ENCODE measurements around the gene KIF12.

The KIF12 gene

DNA sequence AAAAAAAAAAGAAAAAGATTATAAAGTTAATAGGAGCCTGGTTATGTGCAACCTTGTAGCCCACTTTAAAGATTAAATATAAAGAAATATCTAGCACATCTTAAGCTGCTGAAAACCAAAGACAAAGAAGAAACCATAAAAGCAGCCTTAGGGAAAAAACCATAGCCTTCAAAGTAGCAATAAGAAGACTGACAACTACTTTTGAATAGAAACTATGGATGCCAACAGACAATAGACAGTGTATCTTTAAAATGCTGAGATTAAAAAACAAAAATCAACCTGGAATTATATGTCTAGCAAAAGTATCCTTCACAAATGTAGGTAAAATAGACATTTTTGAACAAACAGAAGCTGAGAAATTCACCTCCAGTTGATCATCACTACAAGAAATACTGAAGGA lies 3.4 kb upstream of the KIF12 start:
- no peak for DNase-seq

DNA sequence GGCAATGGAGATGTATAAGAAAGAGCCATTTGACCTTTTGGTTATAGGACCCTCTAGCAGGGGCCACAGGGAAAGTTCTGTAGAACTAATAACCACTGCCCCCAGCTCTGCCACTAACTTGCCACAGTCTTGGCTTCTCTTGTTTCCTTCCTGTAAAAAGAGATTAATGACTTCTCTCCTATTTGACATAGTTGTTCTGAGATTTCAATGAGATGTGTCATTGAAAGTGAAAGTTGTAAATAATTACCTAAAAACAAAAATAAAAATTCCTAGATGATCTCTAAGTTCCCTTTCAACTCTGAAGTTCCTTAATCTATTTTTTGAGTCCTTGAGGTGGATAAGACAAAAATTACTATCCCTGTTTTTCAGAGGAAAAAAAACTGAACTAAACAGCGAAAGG lies 1.4 kb upstream of the KIF12 start:
- no peak for DNase-seq

DNA sequence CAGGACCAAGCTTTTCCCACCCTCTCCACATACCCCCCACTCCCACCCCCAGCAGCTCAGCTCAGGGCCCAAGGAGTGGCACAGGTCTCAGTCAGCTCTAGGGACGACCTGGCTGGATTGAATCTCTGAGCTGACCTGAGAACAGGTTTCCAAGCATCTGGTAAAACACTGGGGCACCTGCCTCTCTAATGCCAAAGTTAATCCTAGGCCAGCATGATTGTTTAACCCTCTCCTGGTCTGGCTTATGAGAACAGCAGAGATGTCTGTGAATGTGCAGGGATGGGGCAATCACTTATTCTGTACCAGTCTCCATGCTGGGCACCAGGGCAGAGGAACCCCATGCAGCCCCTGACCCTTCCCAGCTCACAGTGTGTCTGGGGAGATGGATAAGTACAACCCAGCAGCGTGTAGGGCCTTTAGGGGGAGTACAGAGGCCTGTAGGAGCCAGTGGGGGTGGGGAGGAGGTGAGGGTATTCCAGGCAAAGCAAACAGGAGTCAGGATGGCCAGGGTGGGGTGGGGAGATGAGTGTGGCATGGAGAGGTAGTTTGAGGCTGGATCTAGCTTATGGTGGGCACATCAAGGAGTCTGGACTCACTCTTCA lies 678 bp upstream of the KIF12 start:
- DNase-seq = no peak

DNA sequence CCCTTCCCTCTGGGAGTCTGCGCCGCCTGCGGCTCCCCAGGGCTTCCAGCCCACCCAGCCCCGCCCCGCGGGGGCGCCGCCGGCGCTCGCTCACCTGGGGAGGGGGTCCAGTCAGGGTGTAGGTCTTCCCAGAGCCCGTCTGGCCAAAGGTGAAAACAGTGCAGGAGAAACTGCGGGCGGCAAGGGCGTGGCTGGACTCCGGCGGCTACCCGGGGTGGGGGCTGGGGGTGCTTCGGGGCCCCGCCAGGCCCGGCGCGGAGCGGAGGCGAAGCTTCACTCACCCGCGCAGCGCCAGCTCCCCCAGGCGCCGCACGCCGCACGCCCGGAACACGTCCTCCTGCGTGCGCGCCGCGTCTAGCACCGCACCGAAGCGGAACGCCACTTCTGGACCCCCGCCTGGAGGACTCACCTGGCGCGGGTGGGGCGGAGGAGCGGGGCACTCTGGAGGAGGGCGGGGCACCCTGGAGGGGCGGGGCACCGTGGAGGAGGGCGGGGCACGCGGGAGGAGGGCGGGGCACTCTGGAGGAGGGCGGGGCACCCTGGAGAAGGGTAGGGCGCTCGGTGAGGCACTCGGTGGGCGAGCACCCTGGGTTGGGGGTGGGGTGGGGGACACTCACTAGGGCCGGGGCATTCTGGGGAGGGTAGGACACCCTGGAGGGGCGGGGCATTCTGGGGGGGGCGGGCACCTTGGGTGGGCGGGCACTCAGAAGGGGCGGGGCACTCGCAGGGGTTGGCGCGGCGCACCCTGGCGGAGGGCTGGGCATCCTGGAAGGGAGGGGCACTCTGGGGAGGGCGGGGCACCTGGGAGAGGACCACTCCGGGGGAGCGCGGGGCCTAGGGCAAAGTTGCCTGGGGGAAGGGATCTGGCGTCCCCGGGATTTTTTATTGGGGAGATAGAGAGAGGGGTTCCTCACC lies 814 bp downstream of the KIF12 start:
- DNase-seq = no peak

DNA sequence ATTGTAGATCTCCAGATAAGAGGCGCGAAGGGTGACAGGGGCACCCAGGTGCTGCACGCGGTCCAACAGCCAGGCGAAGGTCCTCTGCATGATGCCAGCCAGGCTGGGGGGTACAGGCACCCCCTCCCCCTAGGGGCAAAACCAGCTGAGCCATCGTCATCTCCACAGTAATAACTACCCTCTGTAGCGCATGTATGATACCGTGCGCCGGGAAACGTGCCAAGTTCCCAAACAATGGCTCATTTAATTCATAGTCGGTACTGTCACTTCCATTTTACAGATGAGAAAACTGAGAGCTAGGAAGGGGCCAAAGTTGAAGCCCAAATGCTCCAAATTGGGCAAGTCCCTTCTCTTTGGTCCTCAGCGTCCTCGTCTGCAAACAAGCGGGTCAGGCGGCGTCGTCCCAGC lies 1.5 kb downstream of the KIF12 start:
- DNase-seq = no peak

DNA sequence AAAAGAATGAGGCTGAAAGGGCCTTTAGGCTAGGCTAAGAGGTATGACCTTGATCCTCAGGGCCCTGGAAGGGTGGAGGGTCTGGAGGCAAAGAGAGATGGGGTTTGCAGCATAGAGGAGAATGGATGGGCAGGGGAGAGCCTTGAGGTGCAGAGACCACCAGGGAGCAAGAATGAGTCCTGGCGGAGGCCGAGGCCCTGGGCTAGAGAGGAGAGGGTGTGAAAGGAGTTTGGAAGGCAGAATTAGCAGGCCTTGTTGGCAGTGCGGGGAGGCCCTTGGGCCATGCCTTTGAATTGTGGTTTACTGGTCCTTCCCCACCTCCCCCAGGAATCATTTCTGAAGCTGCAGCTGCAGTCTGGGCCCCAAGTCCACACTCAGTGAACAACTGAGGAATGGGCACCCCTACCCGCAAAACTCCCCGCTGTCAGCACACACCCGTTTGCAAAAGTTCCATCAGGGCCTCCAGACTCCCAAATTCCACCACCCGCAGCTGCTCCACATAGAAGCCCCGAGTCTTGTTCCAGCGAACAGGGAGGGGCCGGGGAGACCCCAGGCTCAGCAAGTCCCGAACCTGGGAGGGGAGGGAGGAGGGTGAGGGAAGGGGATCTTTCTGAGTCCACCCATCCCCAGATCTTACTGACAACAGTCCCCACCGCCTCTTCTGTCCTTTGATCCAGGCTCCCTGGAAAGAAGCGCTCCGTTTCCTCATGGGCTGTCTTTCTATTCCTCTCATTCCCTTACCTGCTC lies 2.1 kb downstream of the KIF12 start:
- no peak for DNase-seq

DNA sequence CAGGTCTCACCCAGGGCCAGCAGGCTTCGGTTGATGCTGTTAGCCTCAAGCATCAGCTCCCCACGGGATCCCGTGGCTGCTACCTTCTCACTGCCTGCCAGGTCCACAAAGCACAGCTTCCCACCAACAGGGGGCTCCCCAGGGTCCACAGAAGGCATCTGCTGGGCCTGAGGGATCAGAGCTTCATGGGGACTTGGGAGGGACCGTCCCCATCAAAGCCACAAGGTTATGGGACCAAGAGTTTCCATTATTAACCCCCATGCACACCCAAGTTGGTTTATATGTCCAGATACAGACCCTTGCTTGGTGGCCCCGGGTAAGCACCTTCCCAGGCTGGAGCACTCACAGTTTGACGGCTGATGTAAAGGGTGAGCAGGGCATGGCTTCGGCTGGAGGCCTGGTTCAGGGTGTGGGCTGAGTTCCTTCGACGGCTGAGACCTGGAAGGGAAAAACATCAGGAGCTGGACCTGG lies 3.0 kb downstream of the KIF12 start:
- no peak for DNase-seq

DNA sequence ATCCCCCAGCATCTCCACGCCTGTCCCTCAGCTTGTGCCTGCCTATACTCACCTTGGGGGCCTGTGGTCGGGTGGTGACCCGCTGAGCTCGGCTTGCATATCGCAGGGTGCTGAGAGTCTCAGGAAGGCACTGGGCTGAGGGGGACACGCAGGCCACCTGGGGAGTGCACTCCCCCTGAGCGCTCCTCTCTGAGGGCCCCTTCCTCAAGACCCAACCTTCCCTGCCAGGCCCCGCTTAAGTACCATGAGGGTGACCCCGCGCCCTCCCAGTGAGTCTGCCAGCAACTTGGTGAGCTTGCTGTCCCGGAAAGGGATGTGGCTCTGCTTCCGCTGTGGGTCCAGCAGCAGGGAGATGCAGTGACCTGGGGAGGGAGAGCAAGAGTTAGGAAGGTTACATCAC lies 4.1 kb downstream of the KIF12 start:
- DNase-seq = no peak

DNA sequence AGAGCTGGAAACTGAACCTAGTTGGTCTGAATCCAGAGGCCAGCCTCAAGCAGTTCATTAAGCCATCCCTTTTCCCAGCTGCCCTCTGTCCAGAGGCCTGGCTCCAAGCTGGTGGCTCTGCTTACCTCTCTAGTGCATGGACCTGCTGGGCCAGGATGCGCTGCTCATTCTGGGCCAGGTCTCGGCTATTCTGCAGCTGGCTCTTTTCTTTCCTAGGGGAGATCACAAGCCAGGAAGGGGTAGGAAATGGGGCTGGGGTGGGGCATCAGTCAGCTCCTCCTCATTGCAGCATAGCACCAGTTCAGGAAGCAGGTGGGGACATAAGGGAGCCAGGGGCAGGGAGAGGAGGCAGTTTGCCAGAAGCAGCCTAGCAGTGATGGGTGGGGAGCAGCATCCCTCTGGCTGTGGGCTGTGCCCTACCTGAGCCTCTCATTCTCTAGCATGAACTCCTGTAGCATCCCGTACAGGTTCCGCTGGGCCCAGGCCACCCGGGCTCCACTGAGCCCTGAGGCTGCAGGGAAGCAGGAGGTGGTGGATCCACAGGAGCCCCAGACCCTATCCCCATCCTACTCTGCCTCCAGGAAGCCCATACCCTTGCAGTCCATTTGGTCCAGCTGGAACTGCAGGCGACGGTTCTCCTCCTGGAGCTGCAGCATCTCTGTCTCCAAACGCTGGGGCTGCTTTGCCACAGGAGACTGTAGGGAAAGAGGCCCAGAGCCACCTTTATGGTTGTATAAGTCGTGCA lies 5.2 kb downstream of the KIF12 start:
- no peak for DNase-seq

DNA sequence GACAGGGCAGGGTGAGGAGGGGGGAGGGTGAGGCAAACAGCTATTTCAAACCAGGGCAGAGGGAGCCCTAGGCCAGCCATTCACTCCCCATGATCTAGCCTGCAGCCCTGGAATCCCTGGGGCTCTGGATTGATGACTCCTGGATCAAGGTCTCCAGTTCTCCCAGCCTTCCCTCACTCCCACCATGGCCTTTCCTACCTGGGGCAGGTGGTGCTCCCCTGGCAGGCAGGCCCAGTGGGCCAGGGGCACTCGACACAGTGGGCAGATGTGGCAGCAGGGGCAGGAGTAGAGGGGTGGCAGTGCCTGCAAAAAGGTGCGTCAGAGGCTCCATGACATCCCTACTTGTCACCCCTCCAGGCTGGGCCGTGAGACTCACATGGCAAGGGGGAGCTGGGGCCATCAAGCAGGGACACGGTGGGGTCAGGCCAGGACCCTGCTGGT lies 6.0 kb downstream of the KIF12 start:
- DNase-seq = no peak

DNA sequence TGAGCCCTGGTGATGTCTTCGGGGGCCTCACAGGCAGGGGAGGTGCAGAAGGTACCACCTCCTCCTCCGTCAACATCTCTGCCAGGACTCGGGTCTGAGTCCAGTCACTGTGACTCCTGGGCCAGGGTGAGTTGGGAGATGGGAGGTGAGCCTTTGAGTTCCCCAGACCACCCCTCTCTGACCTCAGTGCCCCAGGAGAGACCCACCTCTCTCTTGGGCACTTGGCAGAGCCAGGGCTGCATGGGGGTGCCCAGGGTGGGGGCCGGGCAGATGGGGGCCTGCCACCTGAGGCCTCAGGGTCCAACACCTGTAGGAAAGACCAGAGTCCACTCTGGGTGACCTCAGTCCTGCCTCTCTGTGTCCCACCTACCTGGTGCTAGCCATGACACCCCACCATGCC lies 6.8 kb downstream of the KIF12 start:
- no peak for DNase-seq

DNA sequence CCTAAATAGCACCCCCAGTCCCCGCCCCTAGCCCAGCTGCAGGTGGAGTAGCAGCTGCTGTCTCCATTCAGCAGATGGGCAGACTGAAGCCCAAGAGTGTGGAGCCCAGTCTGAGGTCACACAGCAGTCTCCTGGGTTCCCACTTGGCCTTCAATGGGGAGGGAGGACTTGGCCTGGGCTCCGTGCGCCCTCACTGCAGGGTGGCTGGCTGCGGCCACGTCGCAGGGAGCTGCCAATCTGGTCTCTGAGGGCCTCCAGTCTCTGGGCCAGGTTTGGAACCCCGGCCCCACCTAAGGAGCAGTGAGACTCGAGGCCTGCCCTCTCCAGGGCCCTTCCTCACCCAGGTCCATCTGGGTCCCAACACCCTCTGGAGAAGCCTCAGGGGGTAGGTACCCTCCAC lies 7.4 kb downstream of the KIF12 start:
- DNase-seq = no peak

DNA sequence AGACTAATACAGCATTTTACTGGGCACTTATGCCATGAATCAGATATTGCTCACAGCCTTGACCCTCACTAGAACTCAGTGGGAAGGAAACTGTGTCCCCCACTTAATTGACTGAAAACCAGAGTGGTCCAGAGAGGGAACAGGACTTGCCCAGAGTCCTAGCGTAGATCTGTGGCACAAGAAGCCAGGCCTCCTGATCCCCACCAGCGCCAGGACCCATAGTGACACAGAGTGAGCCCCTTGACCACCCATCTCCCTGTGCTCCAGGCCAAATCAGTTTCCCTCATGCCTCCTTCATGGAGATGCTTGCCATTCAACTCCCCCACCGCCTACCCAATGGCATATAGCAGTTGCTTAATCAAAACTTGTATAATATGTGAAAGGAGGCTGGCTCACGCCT lies 8.3 kb downstream of the KIF12 start:
- no peak for DNase-seq

DNA sequence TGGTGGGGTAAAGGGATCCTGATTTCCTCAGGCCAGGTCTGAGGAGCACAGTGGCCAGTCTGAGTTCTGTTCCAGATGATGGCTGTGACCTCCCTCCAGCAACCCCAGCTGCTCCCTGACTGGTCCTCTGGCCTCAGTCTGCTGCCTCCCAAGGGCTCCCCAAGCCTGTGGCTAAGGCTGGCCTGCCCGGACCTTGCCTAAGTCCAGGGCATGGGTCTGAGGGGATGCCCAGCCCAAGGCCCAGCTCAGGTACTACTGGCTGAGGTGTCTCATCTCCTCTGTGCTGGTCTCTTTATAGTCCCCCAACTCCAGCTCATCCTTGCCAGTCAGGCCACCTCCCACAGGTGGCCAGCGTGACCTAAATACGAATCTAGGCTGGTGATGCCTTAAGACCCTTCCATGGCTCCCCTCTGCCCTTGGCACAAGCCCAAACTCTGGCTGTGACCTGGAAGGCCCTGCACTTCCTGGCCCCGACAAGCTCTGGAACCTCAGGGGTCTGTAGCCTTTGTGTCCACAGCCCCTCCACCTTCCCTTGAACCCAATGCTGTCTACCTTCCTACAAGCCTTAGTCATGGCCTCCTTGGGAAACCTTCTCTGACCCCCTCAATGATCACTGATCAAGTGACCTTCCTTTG lies 9.8 kb downstream of the KIF12 start:
- DNase-seq = no peak

DNA sequence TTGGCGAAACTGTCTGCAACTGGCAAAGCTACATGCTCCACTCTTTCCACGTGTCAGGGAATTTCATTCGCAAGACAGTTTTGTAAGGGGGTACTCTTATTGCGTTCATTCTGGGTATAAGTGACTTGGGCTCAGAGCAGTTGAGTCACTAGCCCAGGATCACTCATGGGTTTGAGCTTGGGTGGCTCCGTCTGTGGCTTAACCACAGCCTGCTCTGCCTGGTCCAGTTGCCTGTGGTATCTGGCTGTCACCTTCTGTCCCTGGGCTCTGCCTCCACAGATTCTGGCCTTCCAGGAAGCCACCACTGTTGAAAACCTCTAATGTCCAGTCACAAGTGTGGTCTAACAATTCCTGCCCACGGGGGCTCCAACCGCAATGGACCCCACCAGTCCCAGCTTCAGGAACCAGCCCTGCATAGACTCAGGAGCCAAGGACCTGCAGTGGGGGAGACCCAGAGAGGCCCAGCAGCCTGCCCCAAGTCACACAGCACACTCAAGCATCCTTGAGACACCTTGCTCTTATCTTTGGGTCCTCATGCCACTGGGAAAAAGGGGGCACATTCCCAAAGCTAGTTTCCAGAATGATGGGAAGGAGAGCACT lies 10.4 kb downstream of the KIF12 start:
- no peak for DNase-seq

DNA sequence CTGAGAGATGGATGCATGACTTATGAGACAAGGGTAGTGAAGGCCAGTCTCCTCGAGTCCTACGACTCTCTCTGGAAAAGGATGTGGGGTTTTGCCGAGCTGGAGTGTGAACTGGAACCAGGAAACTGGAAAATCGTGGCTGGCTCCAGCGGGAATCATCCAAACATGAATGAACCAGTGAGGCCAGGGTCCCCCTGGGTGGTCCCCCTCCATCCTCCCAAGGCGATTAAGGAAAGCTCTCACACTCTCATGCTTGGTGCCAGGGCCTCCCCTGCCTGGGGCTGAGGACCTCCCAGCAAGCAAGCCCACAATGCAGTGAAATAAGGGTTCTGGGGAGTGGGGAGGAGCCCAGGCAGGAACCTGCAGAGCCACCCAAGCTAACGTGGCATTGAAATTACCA lies 11.4 kb downstream of the KIF12 start:
- DNase-seq = no peak

DNA sequence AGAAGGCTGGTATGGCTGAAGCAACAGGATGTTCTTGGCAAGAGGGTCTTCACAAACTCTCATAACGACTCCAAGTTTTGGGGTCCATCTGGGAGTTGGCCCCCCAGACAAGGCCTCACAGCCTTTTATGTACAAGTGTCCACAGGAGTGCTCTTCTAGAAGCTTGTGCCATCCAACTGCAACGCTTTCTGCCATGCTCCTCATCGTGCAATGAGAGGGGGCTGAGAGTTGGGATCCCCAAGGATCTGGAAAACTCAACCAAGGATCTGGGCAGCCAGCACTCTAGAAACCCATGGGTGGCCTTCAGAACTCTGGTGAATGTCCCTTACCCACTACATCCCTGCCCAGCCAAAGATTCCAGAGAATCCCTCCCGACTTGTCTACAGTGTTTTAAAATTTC lies 12.5 kb downstream of the KIF12 start:
- no peak for DNase-seq

DNA sequence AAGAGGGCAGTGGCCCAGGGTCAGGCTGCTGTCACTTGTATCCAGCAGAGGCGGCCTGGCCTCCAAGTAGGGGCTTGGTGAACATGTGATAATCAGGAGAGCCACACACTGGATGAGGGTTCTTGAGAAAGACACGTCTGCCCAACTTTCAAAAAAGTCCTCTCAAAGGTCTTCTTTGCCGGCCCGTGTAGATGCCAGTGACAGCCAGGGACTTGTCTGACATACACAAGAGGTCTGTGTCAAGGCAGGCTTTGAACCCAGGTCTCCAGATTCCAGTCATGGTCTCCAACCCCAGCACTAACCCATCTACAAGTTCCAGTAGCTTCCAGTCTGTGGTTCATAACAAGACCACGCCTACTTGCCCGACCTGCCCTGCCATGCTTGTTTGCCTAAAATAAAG lies 13.1 kb downstream of the KIF12 start:
- no peak for DNase-seq

DNA sequence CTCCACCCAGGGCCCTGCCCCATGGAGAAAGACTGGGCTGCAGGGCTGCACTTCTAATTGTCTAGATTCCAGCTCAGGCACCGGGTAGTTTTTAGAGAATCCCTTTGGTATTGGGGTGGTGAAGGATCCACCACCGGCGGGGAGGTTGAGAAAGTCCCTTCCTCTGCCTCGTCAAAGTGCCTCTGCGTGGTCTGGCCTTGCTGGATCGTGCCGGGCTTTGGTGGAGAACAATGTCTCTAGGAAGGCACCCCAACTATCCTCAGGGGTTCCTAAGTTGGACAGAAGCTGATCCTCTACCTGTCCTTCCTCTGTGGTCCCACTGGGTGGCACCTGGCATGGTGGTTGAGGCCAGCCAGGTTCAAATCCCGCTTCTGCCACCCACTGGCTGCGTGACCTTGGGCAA lies 13.7 kb downstream of the KIF12 start:
- DNase-seq = no peak

DNA sequence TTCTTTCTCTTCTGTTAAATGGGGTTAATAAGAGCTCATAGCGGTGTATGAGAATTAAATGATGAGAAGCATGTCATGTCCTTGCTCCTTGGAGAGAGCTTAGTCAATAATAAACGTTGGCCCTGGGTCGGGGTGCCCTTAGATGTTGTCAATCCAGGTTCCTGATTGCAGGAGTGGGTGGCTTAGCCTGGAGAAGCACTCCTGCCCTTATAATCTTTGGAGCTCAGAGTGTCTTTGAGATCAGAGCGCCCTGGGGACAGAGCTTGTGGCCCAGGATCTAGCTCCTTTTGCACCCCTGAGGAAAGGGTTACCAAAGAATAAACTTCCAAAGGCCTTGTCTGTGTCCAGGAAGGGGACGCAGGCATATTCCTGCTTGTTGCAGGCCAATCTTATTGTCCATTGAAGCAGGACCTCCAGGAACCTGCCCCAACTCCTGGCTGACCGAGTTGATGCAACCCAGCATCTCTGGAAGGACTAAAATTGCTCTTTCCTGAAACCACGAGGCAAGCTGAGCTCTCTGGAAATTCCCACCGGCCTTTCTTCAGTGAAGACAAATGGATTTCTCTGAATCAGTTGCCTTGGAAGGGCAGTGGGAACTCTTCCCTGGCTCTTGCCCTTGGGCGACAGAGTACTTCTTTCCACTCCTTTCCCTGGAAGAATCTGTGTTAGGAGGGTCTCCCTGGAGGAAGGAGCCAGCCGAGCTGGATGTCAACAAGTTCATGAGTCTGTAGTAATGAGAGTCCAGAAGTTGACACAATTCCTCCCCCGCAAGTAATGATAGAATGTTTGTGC lies 14.6 kb downstream of the KIF12 start:
- no peak for DNase-seq

DNA sequence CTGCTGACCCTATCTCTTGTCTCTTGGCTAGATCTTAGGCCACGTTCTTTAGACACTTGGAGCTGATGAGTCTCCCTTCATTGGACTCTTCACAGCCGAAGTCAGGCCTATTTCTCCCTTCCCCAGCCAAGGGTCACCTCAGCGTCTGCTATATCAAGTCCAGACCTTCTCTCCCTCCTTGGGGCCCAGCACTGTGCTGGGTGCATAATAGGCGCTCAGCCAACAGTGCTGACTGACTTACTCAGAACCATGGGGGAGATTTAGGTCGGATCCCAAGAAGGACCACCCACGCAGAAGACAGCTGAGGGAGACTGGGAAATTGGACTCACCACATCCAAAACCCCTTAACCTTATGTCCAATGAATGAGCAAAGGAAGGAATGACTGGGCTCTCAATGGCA lies 15.4 kb downstream of the KIF12 start:
- no peak for DNase-seq

Data from midbrain (tissue), 1 donor.